ENCODE data around the gene B4GALT1.

- no peak for TF ChIP-seq CTCF (optimal IDR thresholded peaks at IDR 0.05 in 1 of 3, IDR thresholded peaks at IDR 0.05 in 1 of 3, conservative IDR thresholded peaks at IDR 0.05 in 1 of 3; ENCODE audit: extremely low read depth in 1 of 3, insufficient read depth in 2 of 3, low read length in 3 of 3)
- no peak for TF ChIP-seq EZH2 (IDR thresholded peaks at IDR 0.05; ENCODE audit: low read length)
Measured at GRCh38 chr9:33153666-33154065, 13.5 kb downstream of the B4GALT1 start.

Measured in keratinocyte (primary cell).